OCI-LY7 (cell line): ENCODE data around the gene MED31. TPM values are rescaled to one million over a fixed set of nuclear protein-coding genes. Genes with fewer than 3 reads are reported as not detected.
A peak's percentile ranks its signal among the peaks of the same experiment; 100 is the strongest.

Experiments
- BruUV-seq: library from RNA; stranded (reverse); fragments of 400-500 nt; replicated peaks from 2 replicates; lab custom pipeline; 2021; lab: Mats Ljungman, UMichigan
- CTCF ChIA-PET: fragments of 300-600 bp; sonication (Branson Sonifier 250); formaldehyde crosslinking; loops from one replicate; lab custom pipeline; 2022; ENCODE audit warnings: antibody characterized with exemption; ENCODE audit not compliant: unreplicated experiment; lab: Charles Lee
- POLR2A ChIA-PET: fragments of 300-600 bp; sonication (Branson Sonifier 250); formaldehyde crosslinking; loops from one replicate; lab custom pipeline; 2022; ENCODE audit warnings: antibody characterized with exemption; lab: Charles Lee
- DNase-seq: peaks from one replicate; pipeline ENCODE4 v3.0.0-alpha.2; 2015; ENCODE audit warnings: low spot score
- H2AFZ ChIP-seq: fragments of 200-600 bp; sonication (generic), shearing (Covaris generic); 2 replicates; pipeline ENCODE4 v1.6.1; 2014; ENCODE audit warnings: mild to moderate bottlenecking, antibody characterized with exemption, low read length, moderate library complexity
- H3K27ac ChIP-seq: fragments of 200-600 bp; sonication (generic); 2 replicates; pipeline ENCODE4 v1.5.1; 2014; ENCODE audit warnings: mixed run types, low read depth, mild to moderate bottlenecking, moderate library complexity, low read length, inconsistent platforms; ENCODE audit not compliant: poor library complexity, severe bottlenecking
- H3K36me3 ChIP-seq: fragments of 200-600 bp; sonication (generic); 2 replicates; pipeline ENCODE4 v1.6.1; 2014; ENCODE audit warnings: mild to moderate bottlenecking, antibody characterized with exemption, low read length, moderate library complexity, mixed read lengths; ENCODE audit not compliant: insufficient read depth
- H3K4me1 ChIP-seq: fragments of 200-600 bp; sonication (generic); 2 replicates; pipeline ENCODE4 v1.5.1; 2014; ENCODE audit warnings: mild to moderate bottlenecking, low read length; ENCODE audit not compliant: insufficient read depth, poor library complexity, severe bottlenecking
- H3K4me2 ChIP-seq: fragments of 200-600 bp; sonication (generic); 2 replicates; pipeline ENCODE4 v1.6.1; 2014; ENCODE audit warnings: mild to moderate bottlenecking, low read length
- H3K4me3 ChIP-seq: fragments of 200-600 bp; sonication (generic); 2 replicates; pipeline ENCODE4 v1.5.1; 2014; ENCODE audit warnings: mild to moderate bottlenecking, low read depth, low read length; ENCODE audit not compliant: poor library complexity, severe bottlenecking
- H3K79me2 ChIP-seq: fragments of 200-600 bp; sonication (generic); 2 replicates; pipeline ENCODE4 v1.6.1; 2016; ENCODE audit warnings: low read depth, mild to moderate bottlenecking, low read length, moderate library complexity, mixed read lengths; ENCODE audit not compliant: insufficient read depth
- H3K9me2 ChIP-seq: fragments of 200-600 bp; sonication (generic); 2 replicates; pipeline ENCODE4 v1.6.1; 2016; ENCODE audit warnings: mild to moderate bottlenecking, low read length, mixed read lengths; ENCODE audit not compliant: insufficient read depth
- H3K9me3 ChIP-seq: fragments of 200-600 bp; sonication (generic); 2 replicates; pipeline ENCODE4 v1.6.1; 2014; ENCODE audit warnings: mild to moderate bottlenecking, mixed run types, low read length, mixed read lengths
- H4K20me1 ChIP-seq: fragments of 200-600 bp; sonication (generic); 2 replicates; pipeline ENCODE4 v1.6.1; 2014; ENCODE audit warnings: mild to moderate bottlenecking, antibody characterized with exemption, low read length, moderate library complexity, mixed read lengths; ENCODE audit not compliant: insufficient read depth
- CTCF ChIP-seq: fragments of 200-600 bp; sonication (generic); conservative IDR thresholded peaks from 2 replicates; pipeline ENCODE4 v1.5.1; 2014; ENCODE audit warnings: mild to moderate bottlenecking, antibody characterized with exemption, low read length, moderate library complexity, mixed read lengths
- EZH2phosphoT487 ChIP-seq: fragments of 200-600 bp; sonication (generic); IDR thresholded peaks from 2 replicates; pipeline ENCODE4 v1.6.1; 2018; ENCODE audit warnings: low read depth, borderline replicate concordance, mild to moderate bottlenecking, mixed run types, antibody characterized with exemption, low read length, moderate library complexity, mixed read lengths
- intact Hi-C: fragments of 100-400 bp; cut with micrococcal nuclease; formaldehyde crosslinking; loops from one replicate; pipeline ENCODE4 v1.10.0; 2022; ENCODE audit not compliant: unreplicated experiment
- total RNA-seq, 2 experiments: library from RNA; depleted of rRNA in 1 of 2; stranded (reverse); fragments of >200 nt in 1 of 2; shearing (Covaris generic) in 1 of 2; gene quantifications; 2 replicates each; pipeline ENCODE4 v1.2.3, GENCODE V29; 2014 to 2022

Gene MED31
- total RNA-seq, 2 experiments from 2014 or later, result 14.6 to 25.2 TPM

GRCh38 chr17:6603744-6604325 lies 47.6 kb downstream of the MED31 start:
- no peak for DNase-seq
- Histone ChIP-seq H3K9me3 (no peaks in the 10 kb centered on the region), H3K79me2 (no peaks in the 10 kb centered on the region), H3K4me3 (no peak overlapping the region), H3K9me2 (no peaks in the 10 kb centered on the region), H3K4me1 (peaks cover 12% of the 10 kb centered on the region), H3K27ac (no peak overlapping the region), H2AFZ (no peak overlapping the region), H3K4me2 (no peak overlapping the region), H4K20me1 (no peaks in the 10 kb centered on the region), H3K36me3 (peaks cover 93% of the 10 kb centered on the region)
- POLR2A ChIA-PET, result no interaction called here
- CTCF ChIA-PET, result no interaction called here
- TF ChIP-seq EZH2phosphoT487 (no peak), CTCF (no peak)
- BruUV-seq, result no TSS peak
- intact Hi-C loops, result no loop called here

GRCh38 chr17:6602141-6602540 lies 49.3 kb downstream of the MED31 start:
- Histone ChIP-seq H3K9me3 (no peaks in the 10 kb centered on the region), H3K4me3 (no peak overlapping the region), H4K20me1 (no peaks in the 10 kb centered on the region), H3K79me2 (no peaks in the 10 kb centered on the region), H3K4me1 (peaks cover 12% of the 10 kb centered on the region), H2AFZ (no peak overlapping the region), H3K9me2 (no peaks in the 10 kb centered on the region), H3K36me3 (peaks cover 93% of the 10 kb centered on the region), H3K4me2 (no peak overlapping the region), H3K27ac (no peak overlapping the region)
- POLR2A ChIA-PET, result no interaction called here
- intact Hi-C loops, result no loop called here
- CTCF ChIA-PET, result no interaction called here
- BruUV-seq, result TSS peak; percentile 10
- DNase-seq, result no peak
- TF ChIP-seq CTCF, result no peak
- no peak for TF ChIP-seq EZH2phosphoT487

GRCh38 chr17:6599364-6599763 lies 52.0 kb downstream of the MED31 start:
- ChIA-PET POLR2A (interaction anchor here (0.6 to 1.0 kb wide), 2 partner anchors 9 to 156 kb away, joined by 4 to 6 read pairs; no protein-coding TSS in a partner anchor), CTCF (interaction anchor here (1.1 kb wide), 1 partner anchor 9 kb away, joined by 4 read pairs; no protein-coding TSS in a partner anchor)
- intact Hi-C loops, result no loop called here
- H3K4me2 ChIP-seq, result 0 out of 2 replicates have a peak overlapping the region, but pooled peaks have one; percentile 0
- H3K9me2 ChIP-seq, result no peaks in the 10 kb centered on the region
- H3K9me3 ChIP-seq, result no peaks in the 10 kb centered on the region
- H4K20me1 ChIP-seq, result no peaks in the 10 kb centered on the region
- DNase-seq, result peak; percentile 62
- H3K27ac ChIP-seq, result no peak overlapping the region
- H3K4me1 ChIP-seq, result peaks cover 12% of the 10 kb centered on the region
- no peak overlapping the region for H2AFZ ChIP-seq
- BruUV-seq, result no TSS peak
- H3K4me3 ChIP-seq, result no peak overlapping the region
- TF ChIP-seq CTCF, result no peak
- TF ChIP-seq EZH2phosphoT487, result no peak
- peaks cover 94% of the 10 kb centered on the region for H3K36me3 ChIP-seq
- H3K79me2 ChIP-seq, result no peaks in the 10 kb centered on the region
